Lung microvascular endothelial cell (primary cell): ENCODE results near the gene UBE2J2. TPM values are rescaled to one million over a fixed set of nuclear protein-coding genes. Genes with fewer than 3 reads are reported as not detected.
"Not testable (repeated sequence)": the region's sequence is repeated elsewhere in the genome, so short reads cannot be mapped to it uniquely, and the experiment has no call there.

Source experiments
- DNase-seq, 2 donors: peaks; one replicate each; pipeline versions ENCODE4 v3.0.0 to v3.0.0-alpha.2; 2010; ENCODE audit warnings: low read depth in 2 of 2
- total RNA-seq: library from RNA; depleted of rRNA; stranded (reverse); fragments of >200 nt; gene quantifications from 2 replicates; pipeline ENCODE4 v1.2.1, GENCODE V29; 2014

Gene UBE2J2
- total RNA-seq = 28.1 and 34.9 TPM in 2 replicates

DNA sequence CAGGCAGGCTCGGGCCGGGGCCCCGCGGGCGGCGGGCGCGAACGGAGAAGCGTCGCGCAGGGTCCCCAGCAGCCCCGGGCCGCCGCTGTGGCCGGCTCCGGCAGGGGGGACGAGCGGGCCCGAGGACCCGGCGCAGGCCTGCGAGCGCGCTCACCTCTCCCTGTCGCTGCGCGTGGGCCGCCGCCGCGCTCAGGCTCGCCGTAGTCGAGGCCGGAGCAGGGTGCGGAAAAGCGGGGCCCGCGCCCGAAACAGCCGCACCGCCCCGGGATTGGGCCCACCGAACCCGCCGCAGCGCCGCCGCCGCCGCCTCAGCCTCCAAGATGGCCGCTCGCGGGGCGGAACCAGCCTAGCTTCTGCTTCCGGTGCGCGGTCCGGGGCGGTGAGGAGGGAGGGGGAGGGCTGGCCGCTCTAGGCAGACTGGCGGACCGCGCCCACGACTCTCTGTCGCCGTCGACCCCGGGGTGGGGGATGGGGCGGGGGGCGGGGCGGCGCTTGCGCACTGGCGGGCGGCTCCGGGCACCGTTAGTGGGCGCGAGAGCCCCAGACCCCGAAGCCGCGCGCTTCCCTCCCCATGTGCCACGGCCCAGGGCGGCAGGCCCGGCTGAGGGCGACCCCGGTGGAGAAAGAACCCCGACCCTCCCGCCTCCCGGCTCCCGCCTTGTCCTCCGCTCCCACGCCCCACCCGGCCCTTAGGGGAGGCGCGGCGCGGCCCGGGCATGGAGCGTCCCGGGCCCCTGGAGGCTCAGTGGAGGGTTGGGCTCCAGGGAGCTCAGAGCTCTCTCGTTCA is at the start of gene UBE2J2:
Gene UBE2J2 (minus strand): TSS at position 343 of the 787 bp plus-strand sequence. CDS start 5,862 bp downstream, outside the sequence.
- peak; percentile 96 to 97 for DNase-seq

DNA sequence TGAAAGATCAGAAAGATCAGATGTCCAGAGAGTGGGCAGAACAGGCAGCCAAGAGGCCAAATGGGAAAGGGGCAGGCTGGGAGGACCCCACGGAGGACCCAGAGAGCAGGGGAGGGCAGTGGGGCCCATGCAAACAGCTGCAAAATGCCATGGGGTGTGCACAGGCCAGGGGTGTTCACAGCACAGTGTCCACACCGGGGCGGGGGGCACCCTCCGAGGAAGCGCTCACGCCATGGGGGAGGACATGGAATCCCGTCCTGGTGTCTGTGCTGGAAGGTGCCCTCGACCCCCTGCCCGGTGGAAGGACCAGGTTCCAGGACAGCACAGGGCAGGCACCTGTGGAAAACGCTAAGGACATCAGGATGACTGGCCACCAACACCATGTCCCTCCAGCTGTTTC is 49.3 kb upstream of the UBE2J2 start:
- no peak for DNase-seq

DNA sequence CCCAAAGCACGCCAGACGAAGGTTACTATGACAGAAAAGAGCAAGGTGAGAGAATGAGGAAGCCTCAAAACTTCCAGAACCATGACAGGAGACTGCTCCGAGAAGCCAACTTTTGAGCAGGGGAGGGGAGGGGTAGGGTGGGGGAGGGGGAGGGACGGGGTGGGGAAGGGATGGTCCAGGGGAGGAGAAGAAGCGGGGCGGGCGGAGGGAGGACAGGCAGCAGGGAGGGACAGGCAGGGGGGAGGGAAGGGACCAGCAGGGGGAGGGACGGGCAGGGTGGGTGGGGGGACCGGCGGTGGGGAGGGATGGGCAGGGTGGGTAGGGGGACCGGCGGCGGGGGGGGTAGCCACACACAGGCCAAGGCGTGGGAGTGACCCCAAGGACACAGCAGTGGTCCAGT is 48.8 kb upstream of the UBE2J2 start:
- DNase-seq = no peak

DNA sequence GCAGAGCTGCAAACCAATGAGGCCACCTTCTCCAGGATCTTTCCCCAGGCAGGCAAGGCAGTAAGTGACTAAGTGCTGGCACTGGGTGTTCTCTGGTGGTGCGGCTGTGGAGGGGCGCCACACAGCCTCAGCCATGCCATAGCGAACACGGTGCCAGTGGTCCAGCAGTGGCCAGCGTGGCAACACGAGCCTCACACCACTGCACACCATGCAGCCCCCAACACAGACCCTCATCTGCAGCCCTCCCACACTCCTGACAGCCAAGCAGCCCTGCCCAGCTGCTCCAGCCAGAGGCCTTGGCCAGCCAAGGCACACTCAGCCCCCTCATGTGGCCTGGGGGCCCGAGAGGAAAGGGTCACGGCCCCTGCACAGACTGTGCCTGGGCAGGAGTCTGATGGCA is 47.8 kb upstream of the UBE2J2 start:
- no peak for DNase-seq

DNA sequence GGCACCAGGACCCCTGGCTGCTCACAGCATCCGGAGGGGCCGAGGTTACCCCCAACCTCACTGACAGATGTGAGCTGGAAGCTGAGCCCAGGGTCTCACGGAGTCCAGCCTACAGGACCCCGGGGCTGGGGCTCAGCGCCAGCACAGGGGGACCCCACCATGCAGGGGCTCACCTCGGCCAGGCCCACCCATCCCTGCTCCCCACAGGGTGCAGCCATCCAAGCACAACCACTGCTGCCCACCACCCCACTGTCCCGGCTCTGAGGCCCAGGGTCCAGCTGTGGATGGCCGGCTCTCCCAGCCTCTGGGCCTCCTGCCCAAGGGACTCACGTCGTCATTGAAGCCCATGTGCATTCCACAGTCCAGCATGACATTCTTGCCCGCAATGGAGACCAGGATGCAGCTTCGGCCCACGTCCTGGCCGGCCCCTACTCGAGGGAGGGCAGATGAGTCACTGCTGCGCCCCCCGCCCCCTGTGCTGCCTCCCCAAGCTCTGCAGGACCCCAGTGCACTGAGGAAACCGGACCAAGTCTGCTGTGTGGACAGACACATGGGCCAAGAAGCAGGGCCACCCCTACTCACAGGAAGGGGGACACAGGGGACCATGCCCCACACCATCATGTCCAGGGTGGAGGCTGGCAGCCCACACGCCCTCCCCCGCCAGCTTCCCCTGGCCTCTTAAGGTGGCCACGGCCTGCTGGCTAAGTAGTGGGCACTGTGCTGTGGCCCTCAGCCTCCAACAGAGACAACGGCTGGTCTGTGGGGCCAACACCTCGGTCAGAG is 47.2 kb upstream of the UBE2J2 start:
- DNase-seq = no peak

DNA sequence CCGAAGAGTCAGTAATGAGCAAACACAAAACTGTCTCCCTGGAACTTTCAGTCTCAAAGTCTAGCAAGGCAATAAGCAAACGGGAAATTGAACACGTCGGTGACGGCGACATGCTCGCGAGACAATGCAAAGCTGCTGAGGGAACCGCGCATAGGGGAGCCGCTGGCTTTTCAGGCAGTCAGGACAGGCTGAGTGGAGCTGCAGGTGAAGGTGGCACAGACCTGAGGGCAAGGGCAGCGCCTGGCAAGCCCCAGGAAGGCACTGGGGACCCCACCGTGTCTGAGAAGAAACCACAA is 45.9 kb upstream of the UBE2J2 start:
- no peak for DNase-seq

DNA sequence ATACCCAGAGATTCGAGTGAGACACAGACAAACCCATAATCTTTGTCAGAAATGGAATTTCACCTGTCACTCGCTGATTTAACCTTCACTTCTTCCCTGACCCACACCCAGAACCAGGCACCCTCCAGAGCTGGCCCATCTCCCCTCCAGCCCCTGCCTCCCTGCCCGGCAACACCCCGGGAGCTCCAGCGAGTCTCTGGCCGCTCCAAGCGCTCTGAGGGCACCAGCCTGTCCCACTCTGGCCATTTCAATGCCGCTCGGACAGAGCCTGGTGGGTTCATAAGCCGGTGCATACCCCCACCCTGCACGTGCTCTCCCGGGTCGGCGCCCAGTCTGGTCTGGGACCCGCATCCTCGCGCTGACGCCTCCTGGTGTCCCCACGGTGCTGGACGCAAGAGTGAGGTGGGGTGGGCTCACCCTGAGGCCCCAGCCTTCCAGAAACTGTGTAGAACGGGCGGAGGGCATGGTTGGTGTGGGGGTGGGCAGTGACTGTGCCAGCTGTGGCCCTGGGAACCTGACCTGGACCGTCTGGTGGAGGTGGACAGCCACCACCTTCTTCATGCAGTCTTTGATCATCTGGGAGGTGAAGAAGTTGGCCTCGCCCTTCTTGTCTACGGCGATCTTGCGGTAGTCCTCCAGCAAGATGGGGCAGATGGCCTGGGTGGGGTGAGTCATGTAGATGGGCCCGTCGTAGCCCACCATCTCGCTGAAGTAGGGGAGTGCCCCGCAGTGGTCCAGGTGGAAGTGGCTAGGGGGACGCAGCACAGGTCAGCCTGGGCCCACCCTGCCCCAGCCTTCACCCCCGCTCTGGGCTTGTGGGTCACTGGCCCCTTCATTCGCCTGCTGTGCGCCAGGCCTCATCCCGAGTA is 45.4 kb upstream of the UBE2J2 start:
- DNase-seq = no peak

DNA sequence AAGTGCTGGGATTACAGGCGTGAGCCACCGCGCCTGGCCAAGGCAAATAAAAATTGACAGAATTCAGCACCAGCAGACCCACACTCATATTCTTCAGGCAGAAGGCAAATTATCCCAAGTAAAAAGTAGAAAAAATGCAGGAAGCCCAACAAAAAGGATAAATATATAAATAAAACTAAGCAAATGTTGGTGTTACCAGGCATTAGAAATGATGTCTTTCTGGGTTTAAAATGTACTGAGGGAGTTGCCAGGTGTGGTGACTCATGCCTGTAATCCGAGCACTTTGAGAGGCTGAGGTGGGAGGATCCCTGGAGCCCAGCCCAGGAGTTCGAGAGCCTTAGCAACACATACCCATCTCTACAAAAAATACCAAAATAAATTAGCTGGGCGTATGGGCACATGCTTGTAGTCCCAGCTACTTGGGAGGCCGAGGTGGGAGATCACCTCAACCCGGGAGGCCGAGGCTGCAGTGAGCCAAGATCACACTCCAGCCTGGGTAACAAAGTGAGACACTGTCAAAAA is 44.5 kb upstream of the UBE2J2 start:
- DNase-seq = peak; percentile 73 to 77

DNA sequence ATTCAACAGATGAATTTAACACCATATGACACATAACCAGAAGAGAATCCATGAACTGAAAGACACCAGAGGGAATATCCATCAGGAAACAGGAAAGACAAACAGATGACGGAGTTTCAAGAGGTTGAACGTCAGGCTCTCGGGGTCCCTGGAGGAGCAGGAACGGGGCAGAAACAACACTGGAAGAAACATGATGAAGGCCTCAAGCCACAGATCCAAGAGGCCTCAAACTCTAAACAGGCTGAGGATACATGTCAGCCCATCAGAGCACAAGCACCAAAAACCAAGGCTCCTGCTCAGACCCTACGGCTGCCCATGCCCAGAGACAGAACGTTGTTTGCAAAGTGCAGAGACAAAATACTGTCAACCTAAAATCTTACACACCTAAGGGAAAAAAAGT is 43.8 kb upstream of the UBE2J2 start:
- no peak for DNase-seq

DNA sequence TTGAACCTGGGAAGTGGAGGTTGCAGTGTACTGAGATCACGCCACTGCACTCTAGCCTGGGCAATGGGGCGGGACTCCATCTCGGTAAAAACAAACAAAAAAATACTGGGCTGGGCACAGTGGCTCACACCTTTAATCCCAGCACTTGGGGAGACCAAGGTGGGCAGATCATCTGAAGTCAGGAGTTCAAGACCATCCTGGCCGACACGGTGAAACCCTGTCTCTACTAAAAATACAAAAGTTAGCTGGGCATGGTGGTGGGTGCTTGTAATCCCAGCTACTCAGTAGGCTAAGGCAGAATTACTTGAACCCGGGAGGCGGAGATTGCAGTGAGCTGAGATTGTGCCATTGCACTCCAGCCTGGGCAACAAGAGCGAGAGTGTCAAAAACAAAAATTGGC is 42.5 kb upstream of the UBE2J2 start:
- DNase-seq = not testable (repeated sequence)

DNA sequence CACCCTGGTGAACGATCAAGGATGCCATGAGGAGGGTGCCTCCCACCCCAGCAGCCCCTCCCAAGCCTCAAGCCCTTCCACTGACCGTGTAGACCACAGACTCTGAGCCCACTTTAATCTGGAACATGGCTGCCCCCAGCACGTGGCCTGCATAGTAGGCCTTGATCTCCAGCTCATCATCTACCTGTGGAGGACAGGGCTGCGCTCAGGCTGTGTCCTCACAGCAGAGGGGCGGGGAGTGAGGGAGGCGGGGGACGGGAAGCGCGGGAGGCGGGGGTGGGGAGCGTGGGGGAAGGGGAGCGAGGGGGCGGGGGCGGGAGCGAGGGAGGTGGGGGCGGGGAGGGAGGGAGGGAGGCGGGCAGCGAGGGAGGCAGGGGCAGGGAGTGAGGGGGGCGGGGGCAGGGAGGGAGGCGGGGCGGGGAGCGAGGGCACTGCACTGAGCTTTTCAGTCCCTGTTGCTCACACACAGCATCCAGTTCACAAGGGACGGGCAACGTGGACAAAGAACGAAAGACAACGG is 41.8 kb upstream of the UBE2J2 start:
- no peak for DNase-seq

DNA sequence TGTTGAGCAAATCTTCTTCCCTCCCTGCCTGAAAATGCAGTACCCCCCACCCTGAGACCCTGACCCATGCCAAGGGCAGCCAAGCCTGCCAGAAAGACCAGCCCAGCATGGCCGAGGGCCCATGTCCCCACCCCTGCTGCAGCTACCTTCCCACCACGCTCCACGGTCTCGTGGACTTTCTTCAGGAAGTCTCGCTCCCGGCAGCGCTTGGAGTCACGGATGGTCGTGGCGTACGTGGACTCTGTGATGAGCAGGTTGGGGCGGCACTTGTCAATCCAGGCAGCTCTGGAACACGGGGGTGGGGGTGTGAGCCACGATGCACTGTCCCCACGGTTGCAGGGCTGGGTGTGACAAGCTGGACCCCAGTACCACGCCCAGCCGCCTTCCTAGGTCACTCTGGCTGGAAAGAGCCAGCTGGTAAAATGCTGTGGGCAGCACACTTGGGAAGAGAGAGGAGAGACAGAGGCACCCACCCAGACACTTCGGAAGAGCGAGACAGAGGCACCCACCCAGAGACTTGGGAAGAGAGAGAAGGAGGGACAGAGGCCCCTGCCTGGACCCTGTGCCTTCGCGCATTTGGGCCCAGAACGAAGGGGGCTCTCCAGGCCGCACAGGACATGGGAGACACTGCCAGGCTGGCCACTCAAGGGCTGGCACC is 41.2 kb upstream of the UBE2J2 start:
- no peak for DNase-seq

DNA sequence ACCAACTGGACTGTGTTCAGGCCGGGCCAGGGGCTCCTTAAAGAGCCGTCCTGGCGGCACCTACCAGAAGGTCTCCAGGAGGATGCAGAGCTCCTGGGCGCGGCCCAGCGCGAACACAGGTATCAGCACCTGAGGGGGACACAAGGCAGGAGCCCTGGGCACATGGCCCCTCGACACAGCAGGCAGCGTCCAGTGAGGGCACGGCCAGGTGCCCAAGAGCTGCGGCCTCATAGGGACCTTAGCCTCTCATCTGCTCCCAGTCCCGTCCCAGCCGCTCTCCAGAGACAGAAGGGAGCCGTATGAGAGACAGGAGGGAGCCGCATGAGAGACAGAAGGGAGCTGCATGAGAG is 40.6 kb upstream of the UBE2J2 start:
- no peak for DNase-seq

DNA sequence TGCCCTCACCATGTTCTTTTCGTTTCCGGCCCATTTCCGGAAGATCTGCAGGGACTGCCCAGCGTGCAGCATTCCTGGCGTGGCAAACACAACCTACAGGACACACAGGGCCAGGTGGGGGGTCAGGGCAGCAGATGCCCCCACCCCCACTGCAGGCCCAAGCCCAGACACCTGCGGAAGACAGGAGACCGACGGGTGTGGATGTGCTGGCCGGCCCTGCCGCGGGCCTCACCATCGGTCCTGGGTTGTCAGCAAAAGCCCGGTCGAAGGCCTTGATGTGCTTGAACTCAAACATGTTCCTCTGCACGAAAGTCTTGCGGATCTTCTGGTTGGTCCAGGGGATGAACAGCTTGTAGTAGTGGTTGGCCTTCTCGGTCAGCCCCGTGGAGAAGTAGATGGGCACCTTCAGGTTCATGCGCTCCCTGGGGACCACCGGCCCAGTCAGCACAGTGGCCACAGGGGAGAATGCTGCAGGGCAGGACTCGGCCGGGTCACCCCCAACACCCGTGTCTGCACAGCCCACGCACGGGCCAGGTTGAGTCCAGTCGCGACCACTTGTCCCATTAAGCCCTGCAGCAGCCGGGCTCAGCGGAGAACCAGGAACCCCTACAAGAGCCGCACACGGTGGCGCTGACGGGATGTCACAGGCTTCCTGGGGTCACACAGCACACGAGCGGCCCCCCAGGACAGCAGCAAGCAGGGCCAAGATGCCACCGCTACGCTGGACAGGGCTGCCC is 40.0 kb upstream of the UBE2J2 start:
- DNase-seq = no peak

DNA sequence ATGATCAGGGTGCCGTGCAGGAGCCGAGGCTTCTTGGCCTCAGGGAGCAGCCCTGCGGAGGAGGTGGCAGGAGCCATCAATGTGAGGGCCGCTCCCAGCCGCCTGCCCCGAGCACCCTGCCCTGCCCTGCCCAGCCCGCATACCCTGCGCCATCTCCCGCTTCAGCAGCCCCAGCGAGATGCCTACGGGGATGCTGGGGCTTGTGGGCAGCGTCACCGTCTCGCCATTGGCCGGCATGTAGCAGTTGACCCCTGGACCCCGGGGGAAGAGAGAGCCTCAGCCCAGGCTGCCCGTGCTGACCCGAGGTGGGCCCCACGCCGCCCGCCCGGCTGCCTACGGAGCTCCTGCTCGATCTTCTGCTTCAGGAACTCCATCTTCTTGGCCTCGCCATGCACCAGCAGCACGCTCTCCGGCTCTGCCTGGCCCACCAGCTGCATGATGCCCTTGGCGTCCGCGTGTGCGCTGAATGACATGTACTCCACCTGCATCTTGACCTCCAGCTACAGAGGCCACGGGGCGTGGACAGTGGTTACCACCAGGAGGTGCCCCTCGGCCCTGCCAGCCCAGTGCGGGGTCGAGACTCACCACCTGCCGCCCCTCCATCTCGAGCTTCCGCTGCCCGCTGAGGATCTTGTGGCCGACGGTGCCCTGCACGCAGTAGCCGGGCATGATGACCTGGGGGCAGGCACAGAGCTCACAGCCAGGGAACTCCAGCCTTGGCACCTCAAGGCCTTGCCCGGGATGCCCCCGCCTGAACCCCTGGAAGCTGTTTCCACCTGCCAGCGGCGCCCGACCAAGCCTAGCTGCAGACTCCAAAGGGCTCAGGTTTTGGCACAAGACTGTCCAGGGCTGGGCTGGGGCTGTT is 39.0 kb upstream of the UBE2J2 start:
- DNase-seq = no peak

DNA sequence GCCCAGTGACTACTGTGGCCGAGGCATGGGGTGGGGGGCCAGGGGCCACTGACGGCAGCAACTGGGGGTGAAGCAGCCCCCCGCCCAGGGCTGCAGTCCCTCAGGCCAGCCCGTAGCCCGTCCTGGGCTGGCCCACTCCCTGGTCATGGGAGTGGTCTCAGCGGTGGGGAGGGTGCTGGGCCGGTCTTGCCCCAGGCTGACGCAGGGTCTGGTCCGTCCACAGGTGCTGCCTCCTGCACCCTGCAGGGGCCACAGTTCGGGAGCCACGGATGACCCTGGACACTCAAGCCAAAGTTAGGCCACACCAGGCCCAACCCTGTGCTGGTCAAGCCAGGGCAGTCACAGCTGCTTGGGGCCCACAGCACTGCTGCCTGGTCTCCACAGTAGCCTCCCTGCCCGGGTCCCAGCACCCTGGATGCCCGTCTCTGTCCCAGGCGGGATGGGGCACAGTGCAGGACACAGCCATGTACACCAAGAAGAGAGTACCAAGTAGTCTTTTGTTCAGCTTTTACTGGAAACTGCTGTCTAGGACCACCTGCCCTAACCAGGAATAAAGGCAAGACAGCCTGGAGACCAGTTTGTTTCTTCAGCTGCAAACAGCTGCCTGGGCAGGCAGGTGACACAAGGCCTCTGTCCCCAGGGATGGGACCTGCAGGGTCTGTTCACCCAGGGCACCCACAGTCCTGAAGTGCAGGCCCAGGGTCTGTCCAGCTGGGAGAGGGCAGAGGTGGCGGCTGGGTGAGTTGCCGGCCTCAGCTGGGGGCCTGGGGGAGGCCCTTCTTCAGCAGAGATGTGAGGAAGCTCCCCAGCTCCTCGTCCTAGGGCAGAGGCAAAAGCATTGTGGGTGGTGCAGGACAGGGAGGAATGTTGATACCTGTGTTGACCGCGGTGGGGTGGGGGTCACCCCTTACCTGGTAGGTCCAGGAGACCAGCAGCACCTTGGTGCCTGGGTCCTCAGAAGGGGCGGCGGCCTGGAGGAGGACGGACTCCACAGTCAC is 37.8 kb upstream of the UBE2J2 start:
- no peak for DNase-seq

DNA sequence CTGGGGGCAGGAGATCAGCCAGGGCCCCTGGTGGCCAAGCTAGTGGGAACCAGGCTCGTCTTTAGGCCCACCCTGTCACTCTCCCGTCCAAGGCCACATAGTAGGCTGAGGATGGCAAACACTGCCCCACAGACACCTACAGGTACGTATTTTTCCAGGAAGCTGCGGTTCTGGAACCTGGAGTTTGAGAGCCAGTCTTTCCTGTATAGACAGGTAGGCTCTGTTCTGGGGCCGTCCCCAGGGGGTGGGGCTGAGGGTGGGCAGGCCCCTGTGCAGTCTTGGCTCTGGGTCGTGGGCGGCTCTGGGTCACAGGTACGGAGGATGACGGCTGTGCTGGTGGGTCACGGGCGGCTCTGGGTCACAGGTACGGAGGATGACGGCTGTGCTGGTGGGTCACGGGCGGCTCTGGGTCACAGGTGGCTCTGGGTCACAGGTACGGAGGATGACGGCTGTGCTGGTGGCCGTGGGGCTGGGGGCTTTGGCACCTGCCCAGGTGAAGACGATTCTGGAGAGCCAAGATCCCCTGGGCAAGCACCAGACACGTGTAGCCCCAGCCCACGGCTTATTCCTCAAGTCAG is 36.9 kb upstream of the UBE2J2 start:
- DNase-seq = no peak

DNA sequence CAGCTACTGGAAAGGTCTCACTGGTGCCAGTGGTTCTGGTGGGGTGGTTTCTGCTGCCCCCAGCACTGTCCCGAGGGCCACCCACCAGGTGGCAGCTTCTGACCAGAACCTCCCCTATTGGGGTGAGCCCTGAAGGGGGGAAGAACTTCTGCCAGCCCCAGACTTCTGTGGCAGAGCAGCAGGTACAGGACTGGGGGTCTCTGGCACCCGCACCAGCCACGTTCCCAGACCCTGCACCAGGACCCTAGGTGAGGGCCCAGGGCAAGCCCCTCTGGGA is 36.4 kb upstream of the UBE2J2 start:
- DNase-seq = no peak
